ENCODE results near the gene CRYZL1.

Gene CRYZL1

DNA sequence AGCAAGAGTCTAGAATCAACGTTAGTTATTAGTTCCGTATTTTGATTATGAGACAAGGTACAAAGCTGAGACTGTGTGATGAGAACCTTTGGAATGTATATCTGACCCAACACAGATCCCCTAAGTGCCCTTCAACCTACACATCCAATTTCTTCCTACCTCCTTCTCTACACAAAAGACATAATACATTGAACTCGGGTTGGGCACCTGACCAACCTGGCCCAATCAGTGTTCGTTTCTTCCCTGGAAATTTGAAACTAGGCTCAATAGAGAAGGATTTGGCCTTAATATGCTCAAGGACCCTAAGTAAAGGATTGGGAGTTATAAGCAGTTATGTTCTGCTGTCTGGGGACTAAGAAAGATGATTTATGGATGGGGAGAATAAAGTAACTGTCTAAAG, 12.9 kb upstream of the CRYZL1 start:
- no peak overlapping the region for H3K4me2 ChIP-seq (ENCODE audit: low read length)
- no peaks in the 10 kb centered on the region for H3K79me2 ChIP-seq (ENCODE audit: low read length)

DNA sequence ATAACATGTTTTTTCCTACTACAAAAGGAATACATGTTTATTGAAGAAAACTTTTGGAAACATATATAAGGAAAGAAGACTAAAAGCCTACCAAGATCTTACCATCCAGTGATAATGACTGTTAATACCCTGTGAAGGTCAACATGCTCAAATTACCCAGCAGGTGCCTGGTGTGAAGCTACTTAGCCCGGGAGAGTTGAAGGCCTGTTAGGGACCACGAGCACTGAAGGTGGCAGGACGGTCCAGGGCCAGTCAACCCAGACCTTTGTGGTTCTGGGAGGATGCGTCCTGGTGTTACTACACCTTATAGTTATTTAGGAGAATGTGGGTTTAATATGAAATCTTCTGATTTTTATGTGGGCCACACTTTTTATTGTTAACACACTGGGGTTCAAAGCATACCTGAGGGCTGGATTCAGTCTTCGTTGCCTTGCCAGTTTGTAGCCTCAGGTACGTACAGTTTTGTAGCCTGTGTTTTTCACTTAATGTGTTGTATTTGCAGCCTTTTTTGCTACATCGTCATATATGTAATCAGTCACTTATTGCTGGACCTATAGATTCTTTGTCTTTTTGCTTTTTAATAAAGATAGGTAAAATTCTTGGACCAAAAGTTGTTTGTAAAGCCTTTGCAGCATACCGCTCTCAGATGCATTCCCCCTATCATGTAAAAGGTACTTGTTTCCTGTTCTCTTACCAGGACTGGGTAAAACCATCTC, 10.6 kb upstream of the CRYZL1 start:
- H4K20me1 ChIP-seq (ENCODE audit: insufficient read depth, low read length): no peaks in the 10 kb centered on the region
- no peak overlapping the region for H3K4me3 ChIP-seq (ENCODE audit: low read length)
- no peak overlapping the region for H2AFZ ChIP-seq (ENCODE audit: low read depth, low read length)
- H3K27ac ChIP-seq (ENCODE audit: low read length): no peak overlapping the region
- H3K9me3 ChIP-seq (ENCODE audit: insufficient read depth, low read length): no peaks in the 10 kb centered on the region
- H3K27me3 ChIP-seq (ENCODE audit: low read depth, low read length): no peaks in the 10 kb centered on the region
- TF ChIP-seq, protein P1, sequence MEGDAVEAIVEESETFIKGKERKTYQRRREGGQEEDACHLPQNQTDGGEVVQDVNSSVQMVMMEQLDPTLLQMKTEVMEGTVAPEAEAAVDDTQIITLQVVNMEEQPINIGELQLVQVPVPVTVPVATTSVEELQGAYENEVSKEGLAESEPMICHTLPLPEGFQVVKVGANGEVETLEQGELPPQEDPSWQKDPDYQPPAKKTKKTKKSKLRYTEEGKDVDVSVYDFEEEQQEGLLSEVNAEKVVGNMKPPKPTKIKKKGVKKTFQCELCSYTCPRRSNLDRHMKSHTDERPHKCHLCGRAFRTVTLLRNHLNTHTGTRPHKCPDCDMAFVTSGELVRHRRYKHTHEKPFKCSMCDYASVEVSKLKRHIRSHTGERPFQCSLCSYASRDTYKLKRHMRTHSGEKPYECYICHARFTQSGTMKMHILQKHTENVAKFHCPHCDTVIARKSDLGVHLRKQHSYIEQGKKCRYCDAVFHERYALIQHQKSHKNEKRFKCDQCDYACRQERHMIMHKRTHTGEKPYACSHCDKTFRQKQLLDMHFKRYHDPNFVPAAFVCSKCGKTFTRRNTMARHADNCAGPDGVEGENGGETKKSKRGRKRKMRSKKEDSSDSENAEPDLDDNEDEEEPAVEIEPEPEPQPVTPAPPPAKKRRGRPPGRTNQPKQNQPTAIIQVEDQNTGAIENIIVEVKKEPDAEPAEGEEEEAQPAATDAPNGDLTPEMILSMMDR (IDR thresholded peaks at IDR 0.05; ENCODE audit: low read depth, low read length): no peak
- TF ChIP-seq EZH2phosphoT487 (IDR thresholded peaks at IDR 0.05; ENCODE audit: low read depth): no peak
- no peaks in the 10 kb centered on the region for H3K36me3 ChIP-seq (replicated peaks; ENCODE audit: low read depth, low read length)
- no peak overlapping the region for H3K9ac ChIP-seq (ENCODE audit: low read length)
- H3K79me2 ChIP-seq (ENCODE audit: low read length): no peaks in the 10 kb centered on the region
- no peak overlapping the region for H3K4me2 ChIP-seq (ENCODE audit: low read length)
- no peaks in the 10 kb centered on the region for H3K4me1 ChIP-seq (ENCODE audit: low read length)

More for the DNA sequence above, 12.9 kb upstream of the CRYZL1 start:
- Histone ChIP-seq H3K27me3 (ENCODE audit: low read depth, low read length) (no peaks in the 10 kb centered on the region), H2AFZ (ENCODE audit: low read depth, low read length) (no peak overlapping the region), H3K4me3 (ENCODE audit: low read length) (no peak overlapping the region), H3K36me3 (replicated peaks; ENCODE audit: low read depth, low read length) (no peaks in the 10 kb centered on the region), H3K4me1 (ENCODE audit: low read length) (no peaks in the 10 kb centered on the region), H4K20me1 (ENCODE audit: insufficient read depth, low read length) (no peaks in the 10 kb centered on the region), H3K27ac (ENCODE audit: low read length) (no peak overlapping the region), H3K9me3 (ENCODE audit: insufficient read depth, low read length) (no peaks in the 10 kb centered on the region), H3K9ac (ENCODE audit: low read length) (no peak overlapping the region)
- TF ChIP-seq, protein P1 (IDR thresholded peaks at IDR 0.05; ENCODE audit: low read depth, low read length): no peak
- no peak for TF ChIP-seq EZH2phosphoT487 (IDR thresholded peaks at IDR 0.05; ENCODE audit: low read depth)

- Histone ChIP-seq H3K4me2 (ENCODE audit: low read length) (no peak overlapping the region), H3K79me2 (ENCODE audit: low read length) (no peaks in the 10 kb centered on the region), H4K20me1 (ENCODE audit: insufficient read depth, low read length) (no peaks in the 10 kb centered on the region)
These were observed 9.5 kb upstream of the CRYZL1 start for GRCh38 chr21:33650929-33651509.

DNA sequence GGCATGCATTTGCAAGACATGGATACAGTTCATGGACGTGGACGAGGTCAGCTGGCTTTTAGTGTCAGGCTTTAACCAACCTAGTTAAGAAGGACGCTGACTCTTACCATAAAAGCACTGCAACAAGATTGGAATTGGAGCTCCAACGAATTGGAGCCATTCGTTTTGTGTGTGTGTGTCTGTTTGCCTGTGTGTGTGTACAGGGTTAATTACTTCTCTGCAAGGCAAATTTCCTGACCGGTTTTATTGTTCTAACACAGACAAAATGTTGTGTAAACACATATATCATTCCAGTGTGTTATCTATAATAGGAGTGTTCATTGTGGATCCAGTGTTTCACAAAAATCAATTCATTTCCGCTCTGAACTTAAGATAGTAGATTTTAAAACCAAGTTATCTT, 8.7 kb upstream of the CRYZL1 start:
- no peak for TF ChIP-seq EZH2phosphoT487 (IDR thresholded peaks at IDR 0.05; ENCODE audit: low read depth)
- TF ChIP-seq, protein P1 (IDR thresholded peaks at IDR 0.05; ENCODE audit: low read depth, low read length): no peak
- H3K27ac ChIP-seq (ENCODE audit: low read length): no peak overlapping the region
- H3K27me3 ChIP-seq (ENCODE audit: low read depth, low read length): no peaks in the 10 kb centered on the region
- H3K36me3 ChIP-seq (replicated peaks; ENCODE audit: low read depth, low read length): no peaks in the 10 kb centered on the region
- H3K9ac ChIP-seq (ENCODE audit: low read length): no peak overlapping the region
- H3K9me3 ChIP-seq (ENCODE audit: insufficient read depth, low read length): no peaks in the 10 kb centered on the region
- no peak overlapping the region for H3K4me3 ChIP-seq (ENCODE audit: low read length)
- H3K4me1 ChIP-seq (ENCODE audit: low read length): no peaks in the 10 kb centered on the region
- H3K4me2 ChIP-seq (ENCODE audit: low read length): no peak overlapping the region
- H3K79me2 ChIP-seq (ENCODE audit: low read length): no peaks in the 10 kb centered on the region
- H2AFZ ChIP-seq (ENCODE audit: low read depth, low read length): no peak overlapping the region
- no peaks in the 10 kb centered on the region for H4K20me1 ChIP-seq (ENCODE audit: insufficient read depth, low read length)

More at GRCh38 chr21:33650929-33651509, 9.5 kb upstream of the CRYZL1 start:
- H3K9ac ChIP-seq (ENCODE audit: low read length): no peak overlapping the region
- H2AFZ ChIP-seq (ENCODE audit: low read depth, low read length): no peak overlapping the region
- H3K27ac ChIP-seq (ENCODE audit: low read length): no peak overlapping the region
- no peaks in the 10 kb centered on the region for H3K4me1 ChIP-seq (ENCODE audit: low read length)
- no peaks in the 10 kb centered on the region for H3K9me3 ChIP-seq (ENCODE audit: insufficient read depth, low read length)
- TF ChIP-seq, protein P1 (IDR thresholded peaks at IDR 0.05; ENCODE audit: low read depth, low read length): no peak
- TF ChIP-seq EZH2phosphoT487 (IDR thresholded peaks at IDR 0.05; ENCODE audit: low read depth): no peak
- H3K27me3 ChIP-seq (ENCODE audit: low read depth, low read length): no peaks in the 10 kb centered on the region
- no peak overlapping the region for H3K4me3 ChIP-seq (ENCODE audit: low read length)
- no peaks in the 10 kb centered on the region for H3K36me3 ChIP-seq (replicated peaks; ENCODE audit: low read depth, low read length)

Measured in OCI-LY3 (cell line).